Endothelial cell of umbilical vein (primary cell): ENCODE data around the gene CLDN14. TPM values are rescaled to one million over a fixed set of nuclear protein-coding genes. Genes with fewer than 3 reads are reported as not detected.

ENCODE experiments used
- BruUV-seq: library from RNA; stranded (reverse); fragments of 400-500 nt; replicated peaks from 2 replicates; lab custom pipeline; 2021; lab: Mats Ljungman, UMichigan
- CTCF ChIA-PET: fragments of 300-600, 350-600 bp; sonication (Branson Sonifier 250); formaldehyde crosslinking; loops from one replicate; lab custom pipeline; 2021; ENCODE audit warnings: antibody characterized with exemption, inconsistent platforms; lab: Charles Lee
- POLR2A ChIA-PET: fragments of 300-600, 350-600 bp; sonication (Branson Sonifier 250); formaldehyde crosslinking; loops from one replicate; lab custom pipeline; 2021; ENCODE audit warnings: antibody characterized with exemption, inconsistent platforms; lab: Charles Lee
- DNase-seq: peaks from one replicate; pipeline ENCODE4 v3.0.0-alpha.2; 2011; ENCODE audit warnings: low read depth, low spot score
- FAIRE-seq: peaks from 2 replicates; lab custom pipeline; 2011; peaks lifted over from hg19 to GRCh38; lab: Jason Lieb, UNC
- H2AFZ ChIP-seq: 2 replicates; pipeline ENCODE4 v1.6.0; 2012; ENCODE audit warnings: low read depth, low read length, control low read depth, inconsistent platforms
- H3K27ac ChIP-seq: 2 replicates; pipeline ENCODE4 v1.5.1; 2011; ENCODE audit warnings: low read depth, mild to moderate bottlenecking, control low read depth, low read length, moderate library complexity; ENCODE audit not compliant: insufficient read depth
- H3K27me3 ChIP-seq, 2 experiments: 2 replicates each; pipeline versions ENCODE4 v1.6.0 to v1.6.1; 2011; ENCODE audit warnings: low read length in 2 of 2, mixed read lengths in 1 of 2; ENCODE audit not compliant: control insufficient read depth in 2 of 2, insufficient read depth in 2 of 2
- H3K36me3 ChIP-seq, 2 experiments: 2 replicates in 1 of 2; 3 replicates in 1 of 2; pipeline ENCODE4 v1.5.1; 2011; ENCODE audit warnings: low read length in 2 of 2, mild to moderate bottlenecking in 1 of 2, moderate library complexity in 1 of 2; ENCODE audit not compliant: control insufficient read depth in 2 of 2, insufficient read depth in 2 of 2; ENCODE audit errors: extremely low read depth in 1 of 2
- H3K4me1 ChIP-seq: 3 replicates; pipeline ENCODE4 v1.5.1; 2011; ENCODE audit warnings: mild to moderate bottlenecking, low read length; ENCODE audit not compliant: control insufficient read depth, insufficient read depth; ENCODE audit errors: extremely low read depth
- H3K4me2 ChIP-seq: 2 replicates; pipeline ENCODE4 v1.6.1; 2011; ENCODE audit warnings: low read length, control low read depth, mixed read lengths; ENCODE audit not compliant: insufficient read depth
- H3K4me3 ChIP-seq, 3 experiments: fragments of 200-600 bp in 1 of 3; sonication (generic), shearing (Covaris generic) in 1 of 3; replicated peaks in 1 of 3; 2 replicates each; pipeline ENCODE4 v1.5.1; 2011 to 2016; ENCODE audit warnings: control low read depth in 3 of 3, low read length in 3 of 3, mild to moderate bottlenecking in 2 of 3, inconsistent platforms in 1 of 3, low read depth in 1 of 3, moderate library complexity in 1 of 3; ENCODE audit not compliant: insufficient read depth in 1 of 3
- H3K79me2 ChIP-seq: 2 replicates; pipeline ENCODE4 v1.6.0; 2012; ENCODE audit warnings: low read length, inconsistent platforms; ENCODE audit not compliant: control insufficient read depth, insufficient read depth
- H3K9ac ChIP-seq: replicated peaks from 2 replicates; pipeline ENCODE3; 2011; ENCODE audit warnings: low read length, control low read depth; ENCODE audit not compliant: insufficient read depth; ENCODE audit errors: extremely low read depth
- H3K9me1 ChIP-seq: replicated peaks from 3 replicates; pipeline ENCODE4 v1.6.0; 2011; ENCODE audit warnings: mild to moderate bottlenecking, low read length; ENCODE audit not compliant: control insufficient read depth, insufficient read depth; ENCODE audit errors: extremely low read depth
- H3K9me3 ChIP-seq: replicated peaks from 2 replicates; pipeline ENCODE4 v1.5.1; 2012; ENCODE audit warnings: low read length, inconsistent platforms; ENCODE audit not compliant: control insufficient read depth, insufficient read depth
- H4K20me1 ChIP-seq: replicated peaks from 2 replicates; pipeline ENCODE3; 2011; ENCODE audit warnings: mild to moderate bottlenecking, low read length; ENCODE audit not compliant: control insufficient read depth, insufficient read depth; ENCODE audit errors: extremely low read depth
- EZH2 ChIP-seq: IDR thresholded peaks from 2 replicates; pipeline ENCODE4 v1.6.1; 2012; ENCODE audit warnings: borderline replicate concordance, low read depth, mild to moderate bottlenecking, moderate library complexity, low read length, inconsistent platforms; ENCODE audit not compliant: severe bottlenecking
- FOS ChIP-seq: IDR thresholded peaks from 2 replicates; pipeline ENCODE4 v1.6.1; 2011; ENCODE audit warnings: mild to moderate bottlenecking, low read length, moderate library complexity, borderline replicate concordance; ENCODE audit not compliant: insufficient read depth
- GATA2 ChIP-seq: IDR thresholded peaks from 2 replicates; pipeline ENCODE4 v1.7.0; 2011; ENCODE audit warnings: low read depth, mild to moderate bottlenecking, moderate library complexity, mixed read lengths, low read length; ENCODE audit not compliant: insufficient read length, insufficient read depth
- JUN ChIP-seq: IDR thresholded peaks from 2 replicates; pipeline ENCODE4 v1.6.1; 2011; ENCODE audit warnings: borderline replicate concordance, low read depth; ENCODE audit not compliant: insufficient read length, insufficient read depth
- MYC ChIP-seq: IDR thresholded peaks from one replicate; pipeline ENCODE4 v1.6.1; 2011; ENCODE audit warnings: mild to moderate bottlenecking, low read depth, low read length
- POLR2A ChIP-seq: IDR thresholded peaks from 2 replicates; pipeline ENCODE4 v1.6.1; 2012; ENCODE audit warnings: low read depth, mild to moderate bottlenecking, control low read depth, low read length
- POLR2AphosphoS5 ChIP-seq: IDR thresholded peaks from 2 replicates; pipeline ENCODE4 v1.6.1; 2012; ENCODE audit warnings: low read depth, mild to moderate bottlenecking, control low read depth, low read length, moderate library complexity; ENCODE audit not compliant: insufficient read depth
- dilution Hi-C: fragments of 300-500 bp; cut with MboI; formaldehyde crosslinking; loops from one replicate; pipeline ENCODE4 v1.15.0; 2019; ENCODE audit warnings: low sequenced_read_pairs; ENCODE audit not compliant: extremely low pct_ligation_motif_present
- intact Hi-C: fragments of 100-400 bp; cut with micrococcal nuclease; formaldehyde crosslinking; loops from one replicate; pipeline ENCODE4 v1.10.0; 2022
- polyA plus RNA-seq, 4 experiments: library from polyadenylated mRNA; depleted of rRNA in 3 of 4; stranded (reverse) in 3 of 4; unstranded in 1 of 4; fragments of >200 nt; gene quantifications; 2 replicates each; pipeline versions ENCODE4 v1.2.1 to v1.2.3, GENCODE V29; 2011 to 2012; ENCODE audit warnings: missing spikeins in 1 of 4
- total RNA-seq: library from RNA; stranded (reverse); gene quantifications from 2 replicates; pipeline ENCODE4 v1.2.3, GENCODE V29; 2021
- TF ChIP-seq, protein P1 (sequence below), 2 donors: IDR thresholded peaks; 1 replicate in 1 of 2; 2 replicates in 1 of 2; pipeline ENCODE4 v1.5.1; 2011; ENCODE audit warnings: low read length in 2 of 2, mild to moderate bottlenecking in 2 of 2, moderate library complexity in 2 of 2, control low read depth in 1 of 2, inconsistent platforms in 1 of 2, low read depth in 1 of 2; ENCODE audit not compliant: insufficient read depth in 1 of 2; ENCODE audit errors: extremely low read depth in 1 of 2
- TF ChIP-seq, protein P2 (sequence below): IDR thresholded peaks from 2 replicates; pipeline ENCODE4 v1.6.1; 2011; ENCODE audit not compliant: insufficient read depth, insufficient read length

CLDN14 gene
- total and polyA plus RNA-seq, 2 donors (not counting 3 experiments of a cell fraction or from before 2014, with no cell fraction given) = 1.0 to 2.5 TPM

DNA sequence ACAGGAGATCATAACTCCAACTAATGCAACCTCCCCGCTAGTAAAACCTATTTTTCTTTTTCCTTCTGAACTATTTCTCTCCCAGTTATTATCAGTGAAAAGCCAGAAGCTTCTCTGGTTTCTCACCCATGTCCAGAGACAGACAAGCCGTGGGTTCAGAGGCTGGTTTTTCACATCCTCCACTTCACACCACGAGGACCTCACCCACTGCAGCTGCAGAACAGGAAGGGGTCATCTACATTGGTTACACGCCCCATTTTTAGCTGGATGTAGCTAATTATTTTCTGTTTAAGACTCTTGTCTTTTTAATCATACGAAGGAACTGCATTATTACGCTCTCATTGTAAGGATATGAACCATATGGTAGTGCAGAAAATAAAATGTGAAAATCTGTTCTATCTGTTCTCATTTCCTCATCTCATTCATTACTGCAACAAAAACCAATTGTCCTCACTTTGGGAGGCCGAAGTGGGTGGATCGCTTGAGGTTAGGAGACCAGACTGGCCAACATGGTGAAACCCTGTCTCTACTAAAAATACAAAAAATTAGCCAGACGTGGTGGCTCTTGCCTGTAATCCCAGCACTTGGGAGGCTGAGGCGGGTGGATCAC, 39.1 kb upstream of the CLDN14 start:
- Histone ChIP-seq H3K9me3 (no peaks in the 10 kb centered on the region), H3K4me2 (no peak overlapping the region), H3K27me3 (no peaks in the 10 kb centered on the region), H3K4me1 (no peaks in the 10 kb centered on the region), H3K9me1 (no peaks in the 10 kb centered on the region), H3K4me3 (no peak overlapping the region), H3K27ac (no peak overlapping the region), H4K20me1 (no peaks in the 10 kb centered on the region), H3K79me2 (no peaks in the 10 kb centered on the region), H2AFZ (no peak overlapping the region), H3K9ac (no peak overlapping the region), H3K36me3 (no peaks in the 10 kb centered on the region)
- no peak for FAIRE-seq
- dilution Hi-C loops = no loop called here
- DNase-seq = no peak
- intact Hi-C loops = no loop called here
- TF ChIP-seq POLR2AphosphoS5 (no peak), MYC (no peak), GATA2 (no peak), EZH2 (no peak), POLR2A (no peak), FOS (no peak), JUN (no peak)
- TF ChIP-seq, protein P1, sequence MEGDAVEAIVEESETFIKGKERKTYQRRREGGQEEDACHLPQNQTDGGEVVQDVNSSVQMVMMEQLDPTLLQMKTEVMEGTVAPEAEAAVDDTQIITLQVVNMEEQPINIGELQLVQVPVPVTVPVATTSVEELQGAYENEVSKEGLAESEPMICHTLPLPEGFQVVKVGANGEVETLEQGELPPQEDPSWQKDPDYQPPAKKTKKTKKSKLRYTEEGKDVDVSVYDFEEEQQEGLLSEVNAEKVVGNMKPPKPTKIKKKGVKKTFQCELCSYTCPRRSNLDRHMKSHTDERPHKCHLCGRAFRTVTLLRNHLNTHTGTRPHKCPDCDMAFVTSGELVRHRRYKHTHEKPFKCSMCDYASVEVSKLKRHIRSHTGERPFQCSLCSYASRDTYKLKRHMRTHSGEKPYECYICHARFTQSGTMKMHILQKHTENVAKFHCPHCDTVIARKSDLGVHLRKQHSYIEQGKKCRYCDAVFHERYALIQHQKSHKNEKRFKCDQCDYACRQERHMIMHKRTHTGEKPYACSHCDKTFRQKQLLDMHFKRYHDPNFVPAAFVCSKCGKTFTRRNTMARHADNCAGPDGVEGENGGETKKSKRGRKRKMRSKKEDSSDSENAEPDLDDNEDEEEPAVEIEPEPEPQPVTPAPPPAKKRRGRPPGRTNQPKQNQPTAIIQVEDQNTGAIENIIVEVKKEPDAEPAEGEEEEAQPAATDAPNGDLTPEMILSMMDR (IDR thresholded peaks at IDR 0.05; ENCODE audit: extremely low read depth in 1 of 2, insufficient read depth in 1 of 2, low read depth in 1 of 2, low read length in 2 of 2) = no peak
- TF ChIP-seq, protein P2, sequence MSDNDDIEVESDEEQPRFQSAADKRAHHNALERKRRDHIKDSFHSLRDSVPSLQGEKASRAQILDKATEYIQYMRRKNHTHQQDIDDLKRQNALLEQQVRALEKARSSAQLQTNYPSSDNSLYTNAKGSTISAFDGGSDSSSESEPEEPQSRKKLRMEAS = no peak
- ChIA-PET POLR2A (no interaction called here), CTCF (no interaction called here)
- no TSS peak for BruUV-seq
